SK-MEL-5 (cell line): ENCODE results near the gene FBXO10. TPM values are rescaled to one million over a fixed set of nuclear protein-coding genes. Genes with fewer than 3 reads are reported as not detected.
"Not testable (repeated sequence)": the region's sequence is repeated elsewhere in the genome, so short reads cannot be mapped to it uniquely, and the experiment has no call there.

Source experiments
- DNase-seq: peaks from one replicate; pipeline ENCODE4 v3.0.0-alpha.2; 2016; ENCODE audit warnings: low read depth, low spot score
- in situ Hi-C: cut with HindIII; loops from 2 replicates; pipeline ENCODE4 v1.10.0; 2016; ENCODE audit warnings: low sequenced_read_pairs, high pct_unique_total_duplicates, low pct_unique_long_range_greater_than_20kb
- total RNA-seq: library from RNA; depleted of rRNA; stranded (reverse); fragments of >200 nt; shearing (Covaris generic); gene quantifications from 2 replicates; pipeline ENCODE4 v1.2.3, GENCODE V29; 2014

Gene FBXO10
- total RNA-seq, 1 experiment from 2014 or later: 12.9 TPM

GRCh38 chr9:37602817-37603216 is 26.6 kb upstream of the FBXO10 start:
- no peak for DNase-seq
- in situ Hi-C loops: no loop called here

GRCh38 chr9:37602061-37602460 is 25.9 kb upstream of the FBXO10 start:
- in situ Hi-C loops, DNase-seq: not testable (repeated sequence)

- in situ Hi-C loops: no loop called here
- no peak for DNase-seq
Observed at GRCh38 chr9:37596504-37596903, 20.3 kb upstream of the FBXO10 start.

GRCh38 chr9:37593883-37594448 is 17.8 kb upstream of the FBXO10 start:
- in situ Hi-C loops: no loop called here
- DNase-seq: no peak

- peak; percentile 91 for DNase-seq
- in situ Hi-C loops: no loop called here
Observed at GRCh38 chr9:37592108-37592951, 16.1 kb upstream of the FBXO10 start, which contains the start of gene TOMM5. TSS of gene TOMM5 (minus strand) at chr9:37592597. CDS start at chr9:37592532, 65 bp downstream.

- in situ Hi-C loops: no loop called here
Observed at GRCh38 chr9:37587521-37587920, 11.3 kb upstream of the FBXO10 start.

GRCh38 chr9:37583522-37584121 is 7.4 kb upstream of the FBXO10 start:
- in situ Hi-C loops: no loop called here
- no peak for DNase-seq

More at GRCh38 chr9:37587521-37587920, 11.3 kb upstream of the FBXO10 start:
- DNase-seq: no peak

GRCh38 chr9:37582548-37583157 is 6.5 kb upstream of the FBXO10 start:
- in situ Hi-C loops: no loop called here
- peak; percentile 66 for DNase-seq

GRCh38 chr9:37575511-37575914 is 667 bp downstream of the FBXO10 start:
- DNase-seq: no peak
- in situ Hi-C loops: no loop called here

GRCh38 chr9:37575001-37575400 is 1.2 kb downstream of the FBXO10 start:
- DNase-seq: no peak
- in situ Hi-C loops: no loop called here

GRCh38 chr9:37574241-37574721 is 1.9 kb downstream of the FBXO10 start:
- in situ Hi-C loops: no loop called here
- peak; percentile 29 for DNase-seq

GRCh38 chr9:37571282-37571681 is 4.9 kb downstream of the FBXO10 start:
- in situ Hi-C loops: no loop called here
- no peak for DNase-seq

GRCh38 chr9:37566716-37567115 is 9.5 kb downstream of the FBXO10 start:
- DNase-seq: no peak
- in situ Hi-C loops: no loop called here

- in situ Hi-C loops: no loop called here
- no peak for DNase-seq
Observed at GRCh38 chr9:37565661-37566618, 10.2 kb downstream of the FBXO10 start.

- in situ Hi-C loops: no loop called here
- no peak for DNase-seq
Observed at GRCh38 chr9:37564916-37565315, 11.3 kb downstream of the FBXO10 start.

- no peak for DNase-seq
- in situ Hi-C loops: no loop called here
Observed at GRCh38 chr9:37563806-37564513, 12.2 kb downstream of the FBXO10 start.

- DNase-seq: no peak
- in situ Hi-C loops: no loop called here
Observed at GRCh38 chr9:37562826-37563225, 13.4 kb downstream of the FBXO10 start.
